ENCODE data around the gene ZBTB11. TPM values are rescaled to one million over a fixed set of nuclear protein-coding genes. Genes with fewer than 3 reads are reported as not detected.

Gene ZBTB11
- total and polyA plus RNA-seq, 2 donors (not counting 3 experiments of a cell fraction or from before 2014, with no cell fraction given): 4.2 to 15.8 TPM

- dilution Hi-C loops (cut with MboI; ENCODE audit: extremely low pct_ligation_motif_present, low sequenced_read_pairs): no loop called here
- Histone ChIP-seq H3K4me2 (ENCODE audit: insufficient read depth, low read length) (no peak overlapping the region), H3K9ac (replicated peaks; ENCODE audit: extremely low read depth, insufficient read depth, low read length) (no peak overlapping the region), H3K79me2 (ENCODE audit: control insufficient read depth, insufficient read depth, low read length) (no peaks in the 10 kb centered on the region), H4K20me1 (replicated peaks; ENCODE audit: control insufficient read depth, extremely low read depth, insufficient read depth, low read length) (no peaks in the 10 kb centered on the region), H3K4me3 (replicated peaks in 1 of 3; ENCODE audit: insufficient read depth in 1 of 3, low read depth in 1 of 3, low read length in 3 of 3) (no peak overlapping the region), H3K4me1 (ENCODE audit: control insufficient read depth, extremely low read depth, insufficient read depth, low read length) (no peaks in the 10 kb centered on the region), H3K27me3 (ENCODE audit: control insufficient read depth in 2 of 2, insufficient read depth in 2 of 2, low read length in 2 of 2) (no peaks in the 10 kb centered on the region), H2AFZ (ENCODE audit: low read depth, low read length) (no peak overlapping the region), H3K9me3 (replicated peaks; ENCODE audit: control insufficient read depth, insufficient read depth, low read length) (no peaks in the 10 kb centered on the region), H3K27ac (ENCODE audit: insufficient read depth, low read depth, low read length) (no peak overlapping the region), H3K9me1 (replicated peaks; ENCODE audit: control insufficient read depth, extremely low read depth, insufficient read depth, low read length) (no peaks in the 10 kb centered on the region), H3K36me3 (ENCODE audit: control insufficient read depth in 2 of 2, extremely low read depth in 1 of 2, insufficient read depth in 2 of 2, low read length in 2 of 2) (no peaks in the 10 kb centered on the region)
- no peak for FAIRE-seq
- DNase-seq (ENCODE audit: low read depth, low spot score): no peak
- ChIA-PET POLR2A (no interaction called here), CTCF (interaction anchor here (1.0 to 1.3 kb wide), 4 partner anchors 8 to 424 kb away, joined by 3 read pairs; partner anchors contain the start of gene PCNP)
- no TSS peak for BruUV-seq (replicated peaks)
- intact Hi-C loops (cut with micrococcal nuclease): loop anchor here (10.0 kb wide), 1 partner anchor 1166 kb away; no protein-coding TSS in a partner anchor
- TF ChIP-seq, protein P1, sequence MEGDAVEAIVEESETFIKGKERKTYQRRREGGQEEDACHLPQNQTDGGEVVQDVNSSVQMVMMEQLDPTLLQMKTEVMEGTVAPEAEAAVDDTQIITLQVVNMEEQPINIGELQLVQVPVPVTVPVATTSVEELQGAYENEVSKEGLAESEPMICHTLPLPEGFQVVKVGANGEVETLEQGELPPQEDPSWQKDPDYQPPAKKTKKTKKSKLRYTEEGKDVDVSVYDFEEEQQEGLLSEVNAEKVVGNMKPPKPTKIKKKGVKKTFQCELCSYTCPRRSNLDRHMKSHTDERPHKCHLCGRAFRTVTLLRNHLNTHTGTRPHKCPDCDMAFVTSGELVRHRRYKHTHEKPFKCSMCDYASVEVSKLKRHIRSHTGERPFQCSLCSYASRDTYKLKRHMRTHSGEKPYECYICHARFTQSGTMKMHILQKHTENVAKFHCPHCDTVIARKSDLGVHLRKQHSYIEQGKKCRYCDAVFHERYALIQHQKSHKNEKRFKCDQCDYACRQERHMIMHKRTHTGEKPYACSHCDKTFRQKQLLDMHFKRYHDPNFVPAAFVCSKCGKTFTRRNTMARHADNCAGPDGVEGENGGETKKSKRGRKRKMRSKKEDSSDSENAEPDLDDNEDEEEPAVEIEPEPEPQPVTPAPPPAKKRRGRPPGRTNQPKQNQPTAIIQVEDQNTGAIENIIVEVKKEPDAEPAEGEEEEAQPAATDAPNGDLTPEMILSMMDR (IDR thresholded peaks at IDR 0.05; ENCODE audit: extremely low read depth in 1 of 2, insufficient read depth in 1 of 2, low read depth in 1 of 2, low read length in 2 of 2): no peak
- TF ChIP-seq MYC (IDR thresholded peaks at IDR 0.05; ENCODE audit: low read depth, low read length): no peak
- no peak for TF ChIP-seq POLR2A (IDR thresholded peaks at IDR 0.05; ENCODE audit: low read depth, low read length)
- TF ChIP-seq FOS (IDR thresholded peaks at IDR 0.05; ENCODE audit: borderline replicate concordance, insufficient read depth, low read length): no peak
- no peak for TF ChIP-seq POLR2AphosphoS5 (IDR thresholded peaks at IDR 0.05; ENCODE audit: insufficient read depth, low read depth, low read length)
- TF ChIP-seq JUN (IDR thresholded peaks at IDR 0.05; ENCODE audit: borderline replicate concordance, insufficient read depth, insufficient read length, low read depth): no peak
- no peak for TF ChIP-seq EZH2 (IDR thresholded peaks at IDR 0.05; ENCODE audit: borderline replicate concordance, low read depth, low read length, severe bottlenecking)
- TF ChIP-seq, protein P2, sequence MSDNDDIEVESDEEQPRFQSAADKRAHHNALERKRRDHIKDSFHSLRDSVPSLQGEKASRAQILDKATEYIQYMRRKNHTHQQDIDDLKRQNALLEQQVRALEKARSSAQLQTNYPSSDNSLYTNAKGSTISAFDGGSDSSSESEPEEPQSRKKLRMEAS (IDR thresholded peaks at IDR 0.05; ENCODE audit: insufficient read depth, insufficient read length): no peak
- no peak for TF ChIP-seq GATA2 (IDR thresholded peaks at IDR 0.05; ENCODE audit: insufficient read depth, insufficient read length, low read depth, low read length)
These were observed 45.7 kb downstream of the ZBTB11 start for GRCh38 chr3:101631098-101631796.

All from endothelial cell of umbilical vein (primary cell).